Lung (tissue), 12 donors: ENCODE results near the gene WIPI1. TPM values are rescaled to one million over a fixed set of nuclear protein-coding genes. Genes with fewer than 3 reads are reported as not detected.

Experiments used
- ATAC-seq: fragments of 200-7000 bp; cut with Tn5 transposase; one replicate; pipeline ENCODE4 v1.9.1; 2020; ENCODE audit warnings: moderate number of reproducible peaks; ENCODE audit not compliant: insufficient read depth, low FRiP score
- DNase-seq, 3 donors: peaks; one replicate each; pipeline ENCODE4 v3.0.0-alpha.2; 2013 to 2017
- H3K27ac ChIP-seq, 2 donors: one replicate each; pipeline ENCODE4 v1.5.1; 2013; ENCODE audit warnings: mild to moderate bottlenecking in 2 of 2, moderate library complexity in 2 of 2, control low read depth in 1 of 2, inconsistent platforms in 1 of 2, low read depth in 1 of 2, low read length in 1 of 2
- H3K27me3 ChIP-seq, 3 donors: one replicate each; pipeline ENCODE4 v1.5.1; 2013; ENCODE audit warnings: low read length in 2 of 3; ENCODE audit not compliant: control insufficient read depth in 3 of 3, insufficient read depth in 3 of 3
- H3K36me3 ChIP-seq, 4 donors: one replicate each; pipeline ENCODE4 v1.5.1; 2013; ENCODE audit warnings: low read length in 4 of 4, mild to moderate bottlenecking in 1 of 4, moderate library complexity in 1 of 4; ENCODE audit not compliant: control insufficient read depth in 4 of 4, insufficient read depth in 4 of 4
- H3K4me1 ChIP-seq, 5 donors: one replicate each; pipeline ENCODE4 v1.5.1; 2013; ENCODE audit warnings: low read length in 5 of 5, mild to moderate bottlenecking in 2 of 5, moderate library complexity in 1 of 5; ENCODE audit not compliant: control insufficient read depth in 5 of 5, insufficient read depth in 5 of 5
- H3K4me3 ChIP-seq: one replicate; pipeline ENCODE4 v1.5.1; 2013; ENCODE audit warnings: mild to moderate bottlenecking, control low read depth, moderate library complexity
- H3K9ac ChIP-seq, 2 donors: one replicate each; pipeline ENCODE4 v1.5.1; 2013; ENCODE audit warnings: low read length in 2 of 2, control low read depth in 1 of 2; ENCODE audit not compliant: insufficient read depth in 1 of 2
- H3K9me3 ChIP-seq, 4 donors: one replicate each; pipeline ENCODE4 v1.5.1; 2013; ENCODE audit warnings: low read length in 3 of 4, mild to moderate bottlenecking in 1 of 4, moderate library complexity in 1 of 4; ENCODE audit not compliant: control insufficient read depth in 4 of 4, insufficient read depth in 3 of 4
- WGBS, 2 donors: extraction: QIAGEN DNeasy Blood & Tissue Kit; methylation state at CpG; one replicate each; pipeline ENCODE4 v1.1.7; 2013; 5-methylcytosine and 5-hydroxymethylcytosine counted together
- polyA plus RNA-seq, 2 donors: library from polyadenylated mRNA; stranded (reverse); fragments of 200-250 nt; gene quantifications; one replicate each; pipeline ENCODE4 v1.2.1, GENCODE V29; 2013
- total RNA-seq, 2 donors: library from RNA; depleted of rRNA in 1 of 2; stranded (reverse); fragments of >200 nt in 1 of 2; gene quantifications; one replicate each; pipeline ENCODE4 v1.2.1, GENCODE V29; 2014 to 2021
- TF ChIP-seq, protein P1 (sequence below): IDR thresholded peaks from 2 replicates; pipeline ENCODE4 v1.5.1; 2012; ENCODE audit warnings: mild to moderate bottlenecking; ENCODE audit errors: control extremely low read depth, extremely low read depth
- donor health status: control.
- donor health status: control.
- donor health status: Bipolar disorder and iron deficiency.
- donor health status: healthy.
- donor health status: DM: yes; HTN: yes; CAD: no.

WIPI1 gene
- total and polyA plus RNA-seq, 4 donors, result 30.4 to 58.5 (median 41.8) TPM

DNA sequence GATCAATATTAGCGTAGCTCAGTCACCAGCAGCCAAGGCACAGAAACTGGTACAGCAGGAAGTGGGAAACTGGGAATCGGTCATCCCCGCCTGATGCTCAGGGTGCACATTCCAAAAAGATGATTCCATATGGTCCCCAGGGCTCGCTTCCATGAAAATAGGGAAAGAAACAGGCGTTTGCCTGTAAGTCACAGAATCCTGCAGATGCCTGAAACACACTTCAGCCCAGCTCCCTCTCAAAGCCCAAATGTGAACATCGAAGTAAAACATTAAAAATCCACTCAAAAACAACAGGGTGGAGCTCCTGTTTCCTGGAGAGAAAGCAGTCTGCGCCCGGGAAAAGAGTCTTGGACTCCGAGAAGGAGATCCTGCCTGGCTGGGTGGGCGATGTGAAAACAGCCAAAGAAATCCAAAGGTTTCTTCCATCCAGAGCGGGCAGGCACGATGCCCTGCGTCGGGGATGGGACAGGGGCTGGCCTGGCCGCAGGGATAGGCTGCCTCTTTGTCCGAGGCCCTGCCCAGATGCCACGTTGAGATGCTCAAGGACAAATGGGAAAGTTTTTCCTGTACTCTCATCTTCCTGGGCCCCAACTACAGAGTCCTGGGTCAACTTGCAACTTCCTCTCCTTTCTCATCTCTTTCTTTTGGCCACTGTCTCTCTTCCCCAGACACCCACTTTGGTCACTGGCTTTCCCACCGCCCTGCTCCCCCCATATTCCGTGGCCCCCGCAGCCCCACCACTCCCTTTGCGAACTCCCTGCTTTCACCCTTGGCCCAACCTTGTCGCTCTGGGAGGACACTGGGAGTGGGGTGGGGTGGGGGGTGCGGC is 743 bp downstream of the WIPI1 start:
- H3K36me3 ChIP-seq, result peaks cover 0 to 6% (median 3%) of the 10 kb centered on the region in 4 donors
- H3K27me3 ChIP-seq, result no peaks in the 10 kb centered on the region
- DNase-seq, result peak; percentile 79 to 88 (median 83)
- peak overlapping the region in 1 of 2 donors; percentile 5 for H3K9ac ChIP-seq
- peak; percentile 49 for ATAC-seq
- H3K4me1 ChIP-seq, result peaks cover 1 to 26% (median 9%) of the 10 kb centered on the region in 5 donors
- H3K9me3 ChIP-seq, result no peaks in the 10 kb centered on the region
- WGBS, 2 donors, result 13 to 25% methylated on average over 22 to 23 of the region's 23 CpGs
- H3K27ac ChIP-seq, result peak overlapping the region; percentile 88 to 94
- TF ChIP-seq, protein P1, sequence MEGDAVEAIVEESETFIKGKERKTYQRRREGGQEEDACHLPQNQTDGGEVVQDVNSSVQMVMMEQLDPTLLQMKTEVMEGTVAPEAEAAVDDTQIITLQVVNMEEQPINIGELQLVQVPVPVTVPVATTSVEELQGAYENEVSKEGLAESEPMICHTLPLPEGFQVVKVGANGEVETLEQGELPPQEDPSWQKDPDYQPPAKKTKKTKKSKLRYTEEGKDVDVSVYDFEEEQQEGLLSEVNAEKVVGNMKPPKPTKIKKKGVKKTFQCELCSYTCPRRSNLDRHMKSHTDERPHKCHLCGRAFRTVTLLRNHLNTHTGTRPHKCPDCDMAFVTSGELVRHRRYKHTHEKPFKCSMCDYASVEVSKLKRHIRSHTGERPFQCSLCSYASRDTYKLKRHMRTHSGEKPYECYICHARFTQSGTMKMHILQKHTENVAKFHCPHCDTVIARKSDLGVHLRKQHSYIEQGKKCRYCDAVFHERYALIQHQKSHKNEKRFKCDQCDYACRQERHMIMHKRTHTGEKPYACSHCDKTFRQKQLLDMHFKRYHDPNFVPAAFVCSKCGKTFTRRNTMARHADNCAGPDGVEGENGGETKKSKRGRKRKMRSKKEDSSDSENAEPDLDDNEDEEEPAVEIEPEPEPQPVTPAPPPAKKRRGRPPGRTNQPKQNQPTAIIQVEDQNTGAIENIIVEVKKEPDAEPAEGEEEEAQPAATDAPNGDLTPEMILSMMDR, result no peak
- H3K4me3 ChIP-seq, result peak overlapping the region; percentile 60

GRCh38 chr17:68455901-68456338 is 1.4 kb downstream of the WIPI1 start:
- H3K9ac ChIP-seq, result peak overlapping the region in 1 of 2 donors; percentile 5
- H3K9me3 ChIP-seq, result no peaks in the 10 kb centered on the region
- H3K4me3 ChIP-seq, result no peak overlapping the region
- TF ChIP-seq, protein P1, result no peak
- 12 to 22% methylated on average over 4 of the region's 4 CpGs for WGBS, 2 donors
- H3K27me3 ChIP-seq, result no peaks in the 10 kb centered on the region
- ATAC-seq (no peak), DNase-seq (peak in 2 of 3 donors; percentile 51 to 61)
- H3K36me3 ChIP-seq, result peaks cover 0 to 8% (median 5%) of the 10 kb centered on the region in 4 donors
- H3K27ac ChIP-seq, result peak overlapping the region; percentile 88 to 94
- peaks cover 0 to 26% (median 9%) of the 10 kb centered on the region in 5 donors for H3K4me1 ChIP-seq

- ATAC-seq (no peak), DNase-seq (no peak)
- no peaks in the 10 kb centered on the region for H3K9me3 ChIP-seq
- peaks cover 1 to 26% (median 9%) of the 10 kb centered on the region in 5 donors for H3K4me1 ChIP-seq
- no peak overlapping the region for H3K27ac ChIP-seq
- peaks cover 6 to 20% (median 12%) of the 10 kb centered on the region in 4 donors for H3K36me3 ChIP-seq
- H3K9ac ChIP-seq, result no peak overlapping the region
- WGBS, 2 donors, result 80% methylated on average over 5 of the region's 5 CpGs
- H3K4me3 ChIP-seq, result no peak overlapping the region
- H3K27me3 ChIP-seq, result no peaks in the 10 kb centered on the region
- TF ChIP-seq, protein P1, result no peak
Measured at GRCh38 chr17:68453991-68454665, 3.2 kb downstream of the WIPI1 start.
